NCI-H2196 treated with DMSO at 0.1 percent for 48 hours (cell line): ENCODE data around the gene TRIM17.
A peak's percentile ranks its signal among the peaks of the same experiment; 100 is the strongest.

Experiments
- DNase-seq: peaks from one replicate; lab custom pipeline; 2025; ENCODE audit not compliant: unreplicated experiment; lab: John Stamatoyannopoulos, UW

Gene TRIM17

DNA sequence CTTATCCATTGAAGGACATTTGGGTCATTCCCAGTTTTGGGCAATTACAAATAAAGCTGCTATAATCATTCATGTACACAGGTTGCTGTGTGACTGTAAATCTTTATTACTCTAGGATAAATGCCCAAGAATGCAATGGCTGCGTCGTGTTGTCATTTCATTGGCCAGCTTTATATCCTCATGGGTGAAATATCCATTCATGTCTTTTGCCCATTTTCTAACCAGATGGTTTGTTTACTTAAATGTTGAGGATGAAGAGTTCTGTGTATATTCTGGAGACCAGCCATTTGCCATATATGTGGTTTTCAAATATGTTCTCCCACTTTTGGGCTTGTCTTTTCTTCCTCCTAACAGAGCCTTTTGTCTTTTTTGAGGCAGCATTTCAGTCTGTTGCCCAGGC lies 35.3 kb downstream of the TRIM17 start:
- DNase-seq = no peak

DNA sequence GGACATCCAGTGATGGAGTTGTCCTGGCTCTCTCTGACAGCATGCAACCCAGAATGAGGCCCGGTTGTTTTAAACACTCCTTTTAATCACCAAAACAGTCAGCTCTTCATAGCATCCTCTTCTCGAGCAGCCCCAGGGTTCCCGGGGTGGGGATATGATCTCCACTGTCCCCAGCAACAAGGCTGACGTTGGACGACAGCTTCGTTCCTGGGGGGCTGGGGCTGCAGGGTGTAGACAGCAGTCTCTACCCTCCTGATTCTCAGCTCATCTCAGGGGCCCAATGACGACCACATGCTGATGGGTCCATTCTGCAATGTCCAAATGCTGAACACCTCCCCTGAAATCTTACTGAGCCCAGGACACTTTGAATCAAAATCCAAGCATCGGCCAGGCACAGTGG lies 37.0 kb downstream of the TRIM17 start:
- DNase-seq = no peak

DNA sequence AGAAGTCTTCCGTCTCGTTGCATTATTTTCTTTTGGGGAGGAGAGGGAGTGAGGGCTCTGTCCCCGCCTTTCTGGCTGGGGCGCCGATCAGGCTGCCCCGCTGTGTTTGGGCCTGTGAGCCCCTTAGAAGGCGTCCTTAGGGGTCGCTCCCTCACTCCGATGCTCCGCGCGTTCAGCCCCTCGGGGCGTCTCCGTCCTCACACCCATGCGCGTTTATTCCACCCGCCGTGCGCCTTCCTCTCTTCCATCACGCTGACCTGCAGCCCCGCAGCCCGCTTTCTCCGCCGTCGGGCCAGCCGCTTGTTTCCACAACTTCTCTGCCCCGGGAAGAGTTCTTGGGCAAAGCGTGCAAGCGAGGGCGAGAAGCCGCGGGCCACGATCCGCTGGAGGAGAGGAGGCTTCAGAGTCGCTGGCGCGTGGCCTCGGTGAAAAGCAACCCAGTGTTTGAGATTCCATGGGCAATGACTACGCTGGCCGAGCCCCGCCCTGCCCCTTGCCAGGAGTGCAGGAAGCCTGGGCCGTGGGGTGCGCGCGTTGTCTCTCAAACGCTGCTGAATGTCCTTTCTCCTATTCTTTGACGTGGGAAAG lies 37.7 kb downstream of the TRIM17 start:
- DNase-seq = no peak

DNA sequence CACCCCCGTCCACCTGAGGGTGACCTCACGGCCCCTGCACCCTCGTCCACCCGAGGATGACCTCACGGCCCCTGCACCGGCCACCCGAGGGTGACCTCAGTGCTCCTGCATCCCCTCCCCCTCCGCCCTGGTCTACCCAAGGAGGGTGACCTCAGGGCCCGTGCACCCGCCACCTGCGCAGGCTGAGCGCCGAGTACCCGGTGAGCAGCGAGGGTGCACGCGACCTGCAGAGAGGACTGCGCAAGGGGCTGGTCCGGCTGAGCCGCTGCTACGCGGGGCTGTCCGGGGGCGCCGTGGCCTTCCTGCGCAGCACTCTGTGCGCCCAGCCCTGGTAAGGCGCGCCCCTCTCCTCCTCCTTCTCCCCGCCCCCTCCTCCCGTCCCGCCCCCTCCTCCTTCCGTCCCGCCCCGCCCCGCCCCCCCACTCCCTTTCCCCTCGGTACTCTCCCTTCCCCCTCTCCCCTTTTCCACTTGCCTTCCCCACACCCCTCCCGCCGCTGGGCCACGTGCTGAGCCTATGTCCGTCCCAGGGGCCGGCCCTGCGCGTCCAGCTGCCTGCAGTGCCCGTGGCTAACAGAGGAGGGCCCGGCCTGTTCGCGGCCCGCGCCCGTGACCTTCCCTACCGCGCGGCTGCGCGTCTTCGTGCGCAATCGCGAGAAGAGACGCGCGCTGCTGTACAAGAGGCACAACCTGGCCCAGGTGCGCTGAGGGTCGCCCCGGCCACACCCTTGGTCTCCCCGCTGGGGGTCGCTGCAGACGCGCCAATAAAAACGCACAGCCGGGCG lies 38.4 kb downstream of the TRIM17 start:
- peak; percentile 63 for DNase-seq

DNA sequence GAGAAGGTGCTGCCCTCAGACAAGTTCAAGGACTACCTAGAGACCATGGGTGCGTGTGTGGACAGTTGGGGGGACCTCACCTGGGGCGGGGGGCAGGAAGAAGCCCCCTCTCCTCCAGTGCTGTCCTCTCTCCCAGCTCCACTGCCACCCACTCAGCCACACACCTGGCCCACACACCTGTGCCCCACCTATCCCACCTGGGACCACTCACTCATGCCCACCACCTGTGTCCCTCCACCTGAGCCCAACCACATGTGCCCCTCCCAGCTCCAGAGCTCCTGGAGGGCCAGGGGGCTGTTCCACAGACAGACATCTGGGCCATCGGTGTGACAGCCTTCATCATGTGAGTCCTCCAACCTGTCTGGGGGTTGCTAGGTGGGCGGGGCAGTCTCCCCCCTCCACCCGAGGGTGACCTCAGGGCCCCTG lies 39.0 kb downstream of the TRIM17 start:
- DNase-seq = no peak

DNA sequence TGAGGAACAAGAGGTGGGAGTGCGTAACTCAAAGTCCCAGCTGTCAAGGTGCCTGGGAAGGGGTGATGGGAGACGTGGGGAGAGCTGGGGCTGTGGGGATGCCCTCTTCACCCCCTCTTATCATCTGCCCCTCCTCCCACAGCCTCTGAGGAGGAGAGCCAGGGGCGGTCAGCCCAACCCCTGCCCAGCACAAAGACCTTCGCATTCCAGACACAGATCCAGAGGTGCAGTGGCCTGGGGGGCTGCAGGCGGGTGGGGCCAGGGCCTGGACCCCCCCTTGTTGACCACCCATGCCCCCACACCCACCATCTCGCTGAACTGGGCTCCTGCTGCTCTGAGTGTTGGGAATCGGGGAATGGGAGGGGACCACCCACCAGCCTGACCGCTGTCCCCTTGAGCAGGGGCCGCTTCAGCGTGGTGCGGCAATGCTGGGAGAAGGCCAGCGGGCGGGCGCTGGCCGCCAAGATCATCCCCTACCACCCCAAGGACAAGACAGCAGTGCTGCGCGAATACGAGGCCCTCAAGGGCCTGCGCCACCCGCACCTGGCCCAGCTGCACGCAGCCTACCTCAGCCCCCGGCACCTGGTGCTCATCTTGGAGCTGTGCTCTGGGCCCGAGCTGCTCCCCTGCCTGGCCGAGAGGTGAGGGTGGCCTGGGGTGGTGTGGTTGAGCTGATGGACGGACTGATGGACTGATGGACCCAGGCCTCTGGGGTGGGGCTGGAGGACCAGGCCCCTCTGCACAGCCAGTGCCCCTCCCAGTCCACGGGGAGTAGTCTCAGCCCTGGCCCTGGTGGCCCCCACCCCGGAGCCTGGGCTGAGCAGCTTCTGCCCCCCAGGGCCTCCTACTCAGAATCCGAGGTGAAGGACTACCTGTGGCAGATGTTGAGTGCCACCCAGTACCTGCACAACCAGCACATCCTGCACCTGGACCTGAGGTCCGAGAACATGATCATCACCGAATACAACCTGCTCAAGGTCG lies 39.7 kb downstream of the TRIM17 start:
- DNase-seq = no peak

DNA sequence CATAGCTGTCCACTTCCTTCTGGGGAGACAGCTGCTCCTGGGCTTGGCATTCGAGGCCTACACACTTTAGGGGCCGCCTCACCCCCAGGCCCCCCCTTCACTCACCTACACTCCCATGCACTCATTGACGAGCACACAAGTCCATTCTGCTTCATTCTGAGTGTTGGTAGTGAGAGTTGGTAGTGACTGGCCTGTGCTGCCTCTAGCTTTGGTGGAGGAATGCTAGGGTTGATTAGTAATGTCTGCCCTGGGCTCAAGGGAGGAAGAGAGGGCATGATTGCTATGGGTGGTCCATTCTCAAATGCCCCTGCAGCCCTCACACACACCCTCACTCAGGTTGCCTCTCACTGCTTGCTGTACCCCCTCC lies 40.4 kb downstream of the TRIM17 start:
- DNase-seq = no peak

DNA sequence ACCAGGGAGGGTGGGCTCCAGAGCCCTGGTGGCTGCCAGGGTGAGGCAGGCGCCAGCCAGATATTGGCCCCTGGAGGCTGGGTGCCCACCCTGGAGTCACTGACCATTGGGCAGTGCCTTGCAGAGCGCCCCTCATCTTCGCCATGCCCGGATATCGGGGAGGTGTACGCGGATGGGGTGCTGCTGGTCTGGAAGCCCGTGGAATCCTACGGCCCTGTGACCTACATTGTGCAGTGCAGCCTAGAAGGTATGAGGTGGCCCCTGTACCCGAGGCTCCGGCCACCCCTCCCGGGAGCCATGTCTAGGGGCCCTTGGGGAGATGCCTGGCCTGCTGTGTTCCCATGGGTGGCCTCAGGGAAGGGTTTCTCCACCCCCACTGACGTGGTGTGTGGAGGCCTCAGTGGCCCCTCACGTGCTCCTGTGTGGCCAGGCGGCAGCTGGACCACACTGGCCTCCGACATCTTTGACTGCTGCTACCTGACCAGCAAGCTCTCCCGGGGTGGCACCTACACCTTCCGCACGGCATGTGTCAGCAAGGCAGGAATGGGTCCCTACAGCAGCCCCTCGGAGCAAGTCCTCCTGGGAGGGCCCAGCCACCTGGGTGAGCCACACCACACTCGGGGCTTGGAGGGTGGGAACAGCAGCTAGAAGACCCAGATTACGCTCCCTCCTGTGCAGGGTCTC lies 40.9 kb downstream of the TRIM17 start:
- DNase-seq = no peak

DNA sequence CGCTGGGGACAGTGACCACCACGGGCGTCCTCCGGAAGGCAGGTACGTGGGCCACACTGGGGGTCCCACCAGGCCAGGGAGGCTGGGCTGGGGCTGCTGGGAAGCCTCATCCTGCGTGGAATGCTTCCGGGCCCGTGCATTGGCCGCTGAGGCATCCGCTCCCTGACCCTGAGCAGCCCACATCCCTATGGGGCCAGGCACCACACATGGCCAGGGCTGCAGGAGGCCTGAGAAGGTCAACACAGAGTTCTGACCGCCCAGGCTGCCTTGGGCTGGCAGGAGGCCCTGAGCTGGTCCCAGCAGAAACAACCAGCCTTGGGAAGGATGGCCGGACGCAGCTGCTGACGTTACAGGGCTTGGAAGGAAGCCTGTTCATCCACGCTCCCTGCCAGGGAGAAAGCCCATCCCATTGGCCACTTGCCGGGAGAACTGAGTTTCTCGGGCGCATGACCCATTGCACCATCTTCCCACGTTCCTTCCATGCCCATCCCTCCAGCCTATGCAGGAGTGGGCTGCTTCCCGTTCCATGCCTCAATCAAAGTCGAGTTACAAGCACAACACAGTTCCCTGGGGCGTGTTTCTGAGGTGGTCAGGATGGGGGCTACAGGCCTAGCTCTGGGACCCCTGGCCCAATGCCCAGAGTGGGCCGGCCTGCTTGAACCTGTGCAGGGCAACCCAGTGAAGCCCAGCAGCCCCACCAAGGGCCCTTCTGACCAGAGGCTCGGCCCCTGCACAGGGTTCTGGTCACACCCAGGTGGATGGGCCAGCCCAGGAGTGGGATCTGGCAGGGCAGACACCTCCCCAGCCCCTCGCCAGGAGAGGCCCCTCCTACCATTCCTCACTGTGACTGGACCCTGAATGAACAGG lies 41.7 kb downstream of the TRIM17 start:
- peak; percentile 5 for DNase-seq

DNA sequence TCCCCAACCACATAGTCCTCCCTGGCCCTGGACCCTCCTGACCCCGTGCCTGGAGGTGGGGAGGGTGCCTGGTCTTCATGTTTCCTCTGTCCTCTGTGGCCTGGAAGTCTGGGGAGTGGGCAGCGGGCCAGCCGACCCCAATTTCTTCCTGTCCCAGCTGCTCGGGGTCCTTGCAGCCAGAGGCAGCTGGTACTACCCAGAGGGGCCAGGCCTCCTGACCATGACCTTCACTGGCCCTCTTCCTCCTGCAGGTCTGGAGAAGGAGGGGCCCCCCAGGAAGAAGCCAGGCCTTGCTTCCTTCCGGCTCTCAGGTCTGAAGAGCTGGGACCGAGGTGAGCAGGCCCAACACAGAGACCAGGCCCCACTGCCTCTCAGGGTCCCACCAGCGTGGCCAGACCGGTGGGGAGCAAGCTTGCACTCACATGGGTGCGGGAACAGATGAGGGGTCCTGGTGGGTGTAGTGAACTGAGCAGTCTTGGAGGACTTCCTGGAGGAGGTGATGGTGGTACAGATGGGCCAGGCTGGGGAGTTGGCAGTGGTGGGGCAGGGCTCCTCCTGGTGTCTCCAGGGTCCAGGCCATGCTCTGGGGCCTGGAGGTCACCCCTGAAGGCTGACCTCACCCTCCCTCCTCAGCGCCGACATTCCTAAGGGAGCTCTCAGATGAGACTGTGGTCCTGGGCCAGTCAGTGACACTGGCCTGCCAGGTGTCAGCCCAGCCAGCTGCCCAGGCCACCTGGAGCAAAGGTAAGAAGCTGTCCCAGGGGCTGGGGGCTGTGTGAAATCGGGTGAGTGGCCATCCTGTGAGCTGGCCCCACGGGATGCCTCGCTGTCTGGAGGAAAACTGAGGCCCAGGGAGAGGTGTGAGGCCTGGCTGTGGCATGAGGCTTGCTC lies 42.7 kb downstream of the TRIM17 start:
- no peak for DNase-seq

DNA sequence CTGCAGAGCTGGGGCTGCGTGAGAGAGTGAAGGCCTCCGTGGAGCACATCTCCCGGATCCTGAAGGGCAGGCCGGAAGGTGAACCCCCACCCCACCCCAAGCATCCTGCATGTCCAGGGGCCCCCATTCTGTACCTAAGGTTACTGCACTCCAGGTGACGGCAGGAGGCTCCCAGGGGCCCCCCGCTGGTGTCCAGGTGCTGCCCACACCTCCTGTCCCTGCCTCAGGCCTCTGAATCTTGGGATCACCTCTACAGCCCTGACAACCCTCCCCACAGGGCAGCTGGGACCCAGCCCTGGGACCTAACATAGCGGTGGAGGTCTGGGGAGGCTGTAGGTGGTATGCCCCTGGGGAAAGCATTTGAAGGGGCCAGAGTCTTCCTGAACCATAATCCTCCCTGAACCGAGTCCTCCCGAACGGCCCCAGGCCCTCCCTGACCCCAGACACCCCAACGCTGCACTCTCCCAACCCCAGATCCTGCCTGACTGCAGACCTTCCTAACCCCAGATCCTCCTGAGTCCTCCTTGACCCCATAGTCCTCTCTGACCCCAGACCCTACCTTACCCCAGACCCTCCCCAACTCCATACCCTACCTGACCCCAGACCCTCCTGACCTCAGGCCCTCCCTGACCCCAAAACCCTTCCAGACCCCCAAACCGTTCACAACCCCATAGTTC lies 43.5 kb downstream of the TRIM17 start:
- DNase-seq = no peak

DNA sequence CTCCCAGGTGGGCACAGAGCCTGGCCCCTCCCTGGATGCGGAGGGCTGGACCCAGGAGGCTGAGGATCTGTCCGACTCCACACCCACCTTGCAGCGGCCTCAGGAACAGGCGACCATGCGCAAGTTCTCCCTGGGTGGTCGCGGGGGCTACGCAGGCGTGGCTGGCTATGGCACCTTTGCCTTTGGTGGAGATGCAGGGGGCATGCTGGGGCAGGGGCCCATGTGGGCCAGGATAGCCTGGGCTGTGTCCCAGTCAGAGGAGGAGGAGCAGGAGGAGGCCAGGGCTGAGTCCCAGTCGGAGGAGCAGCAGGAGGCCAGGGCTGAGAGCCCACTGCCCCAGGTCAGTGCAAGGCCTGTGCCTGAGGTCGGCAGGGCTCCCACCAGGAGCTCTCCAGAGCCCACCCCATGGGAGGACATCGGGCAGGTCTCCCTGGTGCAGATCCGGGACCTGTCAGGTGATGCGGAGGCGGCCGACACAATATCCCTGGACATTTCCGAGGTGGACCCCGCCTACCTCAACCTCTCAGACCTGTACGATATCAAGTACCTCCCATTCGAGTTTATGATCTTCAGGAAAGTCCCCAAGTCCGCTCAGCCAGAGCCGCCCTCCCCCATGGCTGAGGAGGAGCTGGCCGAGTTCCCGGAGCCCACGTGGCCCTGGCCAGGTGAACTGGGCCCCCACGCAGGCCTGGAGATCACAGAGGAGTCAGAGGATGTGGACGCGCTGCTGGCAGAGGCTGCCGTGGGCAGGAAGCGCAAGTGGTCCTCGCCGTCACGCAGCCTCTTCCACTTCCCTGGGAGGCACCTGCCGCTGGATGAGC lies 44.3 kb downstream of the TRIM17 start:
- peak; percentile 15 for DNase-seq

DNA sequence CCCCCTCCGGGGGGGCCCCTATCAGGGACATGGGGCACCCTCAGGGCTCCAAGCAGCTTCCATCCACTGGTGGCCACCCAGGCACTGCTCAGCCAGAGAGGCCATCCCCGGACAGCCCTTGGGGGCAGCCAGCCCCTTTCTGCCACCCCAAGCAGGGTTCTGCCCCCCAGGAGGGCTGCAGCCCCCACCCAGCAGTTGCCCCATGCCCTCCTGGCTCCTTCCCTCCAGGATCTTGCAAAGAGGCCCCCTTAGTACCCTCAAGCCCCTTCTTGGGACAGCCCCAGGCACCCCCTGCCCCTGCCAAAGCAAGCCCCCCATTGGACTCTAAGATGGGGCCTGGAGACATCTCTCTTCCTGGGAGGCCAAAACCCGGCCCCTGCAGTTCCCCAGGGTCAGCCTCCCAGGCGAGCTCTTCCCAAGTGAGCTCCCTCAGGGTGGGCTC lies 44.9 kb downstream of the TRIM17 start:
- DNase-seq = no peak

DNA sequence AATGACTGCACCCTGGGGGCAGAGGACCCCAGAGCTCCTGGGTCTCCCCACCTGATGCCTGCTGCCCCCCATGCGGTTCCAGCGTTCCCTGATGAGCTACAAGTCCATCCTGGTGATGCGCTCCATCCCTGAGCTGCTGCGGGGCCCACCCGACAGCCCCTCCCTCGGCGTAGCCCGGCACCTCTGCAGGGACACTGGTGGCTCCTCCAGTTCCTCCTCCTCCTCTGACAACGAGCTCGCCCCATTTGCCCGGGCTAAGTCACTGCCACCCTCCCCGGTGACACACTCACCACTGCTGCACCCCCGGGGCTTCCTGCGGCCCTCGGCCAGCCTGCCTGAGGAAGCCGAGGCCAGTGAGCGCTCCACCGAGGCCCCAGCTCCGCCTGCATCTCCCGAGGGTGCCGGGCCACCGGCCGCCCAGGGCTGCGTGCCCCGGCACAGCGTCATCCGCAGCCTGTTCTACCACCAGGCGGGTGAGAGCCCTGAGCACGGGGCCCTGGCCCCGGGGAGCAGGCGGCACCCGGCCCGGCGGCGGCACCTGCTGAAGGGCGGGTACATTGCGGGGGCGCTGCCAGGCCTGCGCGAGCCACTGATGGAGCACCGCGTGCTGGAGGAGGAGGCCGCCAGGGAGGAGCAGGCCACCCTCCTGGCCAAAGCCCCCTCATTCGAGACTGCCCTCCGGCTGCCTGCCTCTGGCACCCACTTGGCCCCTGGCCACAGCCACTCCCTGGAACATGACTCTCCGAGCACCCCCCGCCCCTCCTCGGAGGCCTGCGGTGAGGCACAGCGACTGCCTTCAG lies 45.5 kb downstream of the TRIM17 start:
- DNase-seq = no peak

DNA sequence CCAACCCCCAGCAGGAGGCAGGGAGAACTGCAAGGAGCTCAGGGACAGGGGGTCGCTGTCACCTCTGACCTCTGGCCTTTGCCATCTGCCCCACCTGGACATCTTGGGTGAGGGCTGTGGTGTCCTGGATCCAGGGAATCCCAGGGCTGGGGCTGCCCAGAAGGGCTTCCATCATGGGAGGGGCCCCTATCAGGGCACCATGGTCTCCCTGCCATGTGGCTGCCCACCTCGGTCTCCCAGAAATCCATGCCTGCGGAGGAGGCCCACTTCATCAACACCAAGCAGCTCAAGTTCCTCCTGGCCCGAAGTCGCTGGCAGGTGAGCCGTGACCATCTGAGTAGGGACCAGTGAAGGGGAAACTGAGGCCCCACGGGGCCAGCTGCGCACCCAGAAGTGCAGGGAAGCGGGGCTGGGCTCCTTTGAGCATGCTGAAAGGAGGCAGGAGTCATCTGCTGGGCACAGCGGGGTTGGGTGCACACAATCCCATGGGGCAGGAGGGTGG lies 46.2 kb downstream of the TRIM17 start:
- no peak for DNase-seq

DNA sequence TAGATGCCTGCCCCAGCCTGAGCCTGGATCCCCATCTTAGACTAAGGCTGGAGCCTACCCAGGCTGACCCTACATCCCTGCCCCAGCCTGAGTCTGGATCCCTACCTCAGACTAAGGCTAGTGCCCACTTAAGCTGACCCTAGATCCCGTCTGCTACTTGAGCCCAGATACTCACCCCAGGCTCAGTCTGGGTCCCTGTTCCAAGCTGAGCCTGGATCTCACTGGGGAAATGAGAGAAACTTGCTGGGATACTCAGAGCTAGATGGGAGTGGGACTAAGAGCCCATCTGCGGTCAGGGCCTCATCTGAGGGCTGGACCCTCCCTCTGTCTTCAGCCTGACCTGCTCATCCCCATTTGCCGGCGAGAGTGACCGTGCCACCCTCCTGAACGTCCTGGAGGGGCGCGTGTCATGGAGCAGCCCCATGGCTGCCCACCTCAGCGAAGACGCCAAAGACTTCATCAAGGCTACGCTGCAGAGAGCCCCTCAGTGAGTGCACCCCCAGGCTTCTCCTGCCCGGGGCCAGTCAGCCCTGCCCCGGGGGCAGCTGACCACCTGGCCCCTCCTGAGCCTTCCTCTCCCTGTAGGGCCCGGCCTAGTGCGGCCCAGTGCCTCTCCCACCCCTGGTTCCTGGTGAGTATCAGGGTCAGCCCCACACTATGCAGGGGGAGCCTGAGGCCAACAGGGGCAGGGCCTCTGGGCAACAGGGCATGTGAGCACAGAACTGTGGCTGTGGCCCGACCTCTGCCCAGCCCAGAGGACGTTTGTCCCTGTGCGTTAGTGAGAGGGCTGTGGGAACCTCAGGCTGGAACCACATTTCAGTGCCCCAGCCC lies 46.8 kb downstream of the TRIM17 start:
- no peak for DNase-seq
